ENCODE measurements around the gene PLEKHG4B. TPM values are rescaled to one million over a fixed set of nuclear protein-coding genes. Genes with fewer than 3 reads are reported as not detected.

The PLEKHG4B gene
- total RNA-seq, 1 experiment from 2014 or later, result 44.3 TPM

GRCh38 chr5:180286-180918, 88.4 kb downstream of the PLEKHG4B start:
- H3K27me3 Mint-ChIP-seq (ENCODE audit: low read depth), result no peaks in the 10 kb centered on the region; the same call in 1 of the 2 replicates
- H3K4me3 Mint-ChIP-seq, result no peak overlapping the region
- H3K4ac ChIP-seq (ENCODE audit: low read depth, low read length), result no peak overlapping the region
- no peak overlapping the region for H3K56ac ChIP-seq (ENCODE audit: insufficient read length, low read depth, low read length)
- H3K9me3 ChIP-seq (ENCODE audit: control insufficient read depth, low read depth, low read length), result no peaks in the 10 kb centered on the region
- no peaks in the 10 kb centered on the region for H3K79me2 ChIP-seq (ENCODE audit: insufficient read depth, low read length)
- H2AK5ac ChIP-seq (ENCODE audit: insufficient read length, low read length), result no peak overlapping the region
- H3K27ac Mint-ChIP-seq, result no peak overlapping the region
- no peak overlapping the region for H2BK120ac ChIP-seq (ENCODE audit: low read depth, low read length, poor library complexity, severe bottlenecking)
- no peak overlapping the region for H4K91ac ChIP-seq (ENCODE audit: insufficient read length, low read depth, low read length)
- H3K36me3 Mint-ChIP-seq (ENCODE audit: insufficient read depth in 1 of 3, low read depth in 3 of 3), result peaks cover 8 to 54% (median 53%) of the 10 kb centered on the region in 3 experiments
- TF ChIP-seq, protein P1, sequence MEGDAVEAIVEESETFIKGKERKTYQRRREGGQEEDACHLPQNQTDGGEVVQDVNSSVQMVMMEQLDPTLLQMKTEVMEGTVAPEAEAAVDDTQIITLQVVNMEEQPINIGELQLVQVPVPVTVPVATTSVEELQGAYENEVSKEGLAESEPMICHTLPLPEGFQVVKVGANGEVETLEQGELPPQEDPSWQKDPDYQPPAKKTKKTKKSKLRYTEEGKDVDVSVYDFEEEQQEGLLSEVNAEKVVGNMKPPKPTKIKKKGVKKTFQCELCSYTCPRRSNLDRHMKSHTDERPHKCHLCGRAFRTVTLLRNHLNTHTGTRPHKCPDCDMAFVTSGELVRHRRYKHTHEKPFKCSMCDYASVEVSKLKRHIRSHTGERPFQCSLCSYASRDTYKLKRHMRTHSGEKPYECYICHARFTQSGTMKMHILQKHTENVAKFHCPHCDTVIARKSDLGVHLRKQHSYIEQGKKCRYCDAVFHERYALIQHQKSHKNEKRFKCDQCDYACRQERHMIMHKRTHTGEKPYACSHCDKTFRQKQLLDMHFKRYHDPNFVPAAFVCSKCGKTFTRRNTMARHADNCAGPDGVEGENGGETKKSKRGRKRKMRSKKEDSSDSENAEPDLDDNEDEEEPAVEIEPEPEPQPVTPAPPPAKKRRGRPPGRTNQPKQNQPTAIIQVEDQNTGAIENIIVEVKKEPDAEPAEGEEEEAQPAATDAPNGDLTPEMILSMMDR (conservative IDR thresholded peaks at IDR 0.05), result no peak
- H4K20me1 ChIP-seq (ENCODE audit: control insufficient read depth, insufficient read depth, insufficient read length), result no peaks in the 10 kb centered on the region
- no peaks in the 10 kb centered on the region for H3K79me1 ChIP-seq (ENCODE audit: insufficient read depth, low read depth, low read length, poor library complexity, severe bottlenecking)
- no peak overlapping the region for H2BK12ac ChIP-seq (ENCODE audit: insufficient read length, low read depth, low read length)
- H3K14ac ChIP-seq (ENCODE audit: insufficient read depth, low read length), result no peak overlapping the region
- H3K9me3 Mint-ChIP-seq, result no peaks in the 10 kb centered on the region
- H2BK15ac ChIP-seq (ENCODE audit: low read depth, low read length), result no peak overlapping the region
- no peak overlapping the region for H4K5ac ChIP-seq (ENCODE audit: insufficient read length, low read depth, low read length)
- no peaks in the 10 kb centered on the region for H3K23me2 ChIP-seq (ENCODE audit: insufficient read length, low read depth, low read length, poor library complexity, severe bottlenecking)
- H3K4me2 ChIP-seq (ENCODE audit: insufficient read depth, insufficient read length, low read length), result no peak overlapping the region
- H3K4me1 Mint-ChIP-seq, result peaks cover 7 to 9% of the 10 kb centered on the region in 2 experiments
- H3K27ac ChIP-seq (ENCODE audit: insufficient read length, low read depth, low read length), result no peak overlapping the region
- no CpG with 5 or more reads among the region's 13 CpGs for WGBS (ENCODE audit: extremely low coverage, insufficient read length, low lambda C conversion rate)
- no peak for DNase-seq
- H3K23ac ChIP-seq (ENCODE audit: insufficient read length, low read depth, low read length), result no peak overlapping the region
- H3K9ac ChIP-seq (ENCODE audit: extremely low read depth, insufficient read length, low read length), result no peak overlapping the region
- no peaks in the 10 kb centered on the region; the same call in 1 of the 2 replicates for H3K4me1 ChIP-seq (ENCODE audit: insufficient read depth, low read length)
- no peak overlapping the region for H2BK20ac ChIP-seq (ENCODE audit: low read depth, low read length, poor library complexity, severe bottlenecking)
- no peak overlapping the region for H3T11ph ChIP-seq (ENCODE audit: low read length)
- no peak overlapping the region for H2AFZ ChIP-seq (ENCODE audit: low read length)
- no peak overlapping the region for H2BK5ac ChIP-seq (ENCODE audit: insufficient read length, low read length)
- no peaks in the 10 kb centered on the region for H3K27me3 ChIP-seq (ENCODE audit: insufficient read depth, low read length)
- no peak overlapping the region for H3K18ac ChIP-seq (ENCODE audit: insufficient read length, low read depth, low read length)
- H4K8ac ChIP-seq (replicated peaks; ENCODE audit: insufficient read length, low read depth, low read length), result no peak overlapping the region

Measured in H9 (cell line).